Measurements from ENCODE around the gene NCAM1.

DNA sequence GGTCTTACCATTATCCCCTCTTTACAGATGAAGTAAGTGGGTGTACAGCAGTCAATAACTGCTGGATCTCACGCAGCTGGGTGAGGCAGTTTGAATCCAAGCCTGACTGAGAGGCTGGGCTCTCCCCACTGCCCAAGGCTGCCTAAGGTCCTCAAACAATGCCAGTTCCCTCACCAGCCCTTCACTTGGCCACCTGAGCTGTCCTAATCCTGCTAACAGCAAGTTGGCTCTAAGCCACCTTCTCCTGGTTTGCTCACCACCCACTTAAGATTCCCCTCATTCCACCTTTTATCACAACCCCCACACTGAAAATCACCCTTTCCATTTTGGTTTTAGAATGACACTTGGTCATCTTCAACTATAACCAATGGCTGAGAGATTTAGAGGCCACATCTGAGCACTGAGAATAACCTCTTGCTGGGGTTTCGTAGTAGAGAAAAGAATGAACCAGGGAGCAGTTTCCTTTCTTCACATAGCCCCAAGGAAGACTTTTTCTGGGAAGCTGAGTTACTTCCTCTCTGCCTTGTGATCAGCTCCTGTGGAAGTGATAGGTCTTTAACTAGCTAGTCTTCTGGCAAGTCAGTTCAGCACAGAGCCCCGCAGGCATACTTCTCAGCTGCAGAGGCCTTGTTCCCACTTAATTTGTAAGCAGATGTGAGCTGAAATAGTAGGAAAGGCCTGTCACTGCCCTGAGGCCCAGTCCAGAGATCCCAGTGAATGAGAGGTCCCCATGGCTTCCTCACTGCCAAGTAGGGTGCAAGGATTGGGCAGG lies 295.4 kb downstream of the NCAM1 start:
- no peak for TF ChIP-seq POLR2AphosphoS5 (IDR thresholded peaks at IDR 0.05)
- TF ChIP-seq, protein P1, sequence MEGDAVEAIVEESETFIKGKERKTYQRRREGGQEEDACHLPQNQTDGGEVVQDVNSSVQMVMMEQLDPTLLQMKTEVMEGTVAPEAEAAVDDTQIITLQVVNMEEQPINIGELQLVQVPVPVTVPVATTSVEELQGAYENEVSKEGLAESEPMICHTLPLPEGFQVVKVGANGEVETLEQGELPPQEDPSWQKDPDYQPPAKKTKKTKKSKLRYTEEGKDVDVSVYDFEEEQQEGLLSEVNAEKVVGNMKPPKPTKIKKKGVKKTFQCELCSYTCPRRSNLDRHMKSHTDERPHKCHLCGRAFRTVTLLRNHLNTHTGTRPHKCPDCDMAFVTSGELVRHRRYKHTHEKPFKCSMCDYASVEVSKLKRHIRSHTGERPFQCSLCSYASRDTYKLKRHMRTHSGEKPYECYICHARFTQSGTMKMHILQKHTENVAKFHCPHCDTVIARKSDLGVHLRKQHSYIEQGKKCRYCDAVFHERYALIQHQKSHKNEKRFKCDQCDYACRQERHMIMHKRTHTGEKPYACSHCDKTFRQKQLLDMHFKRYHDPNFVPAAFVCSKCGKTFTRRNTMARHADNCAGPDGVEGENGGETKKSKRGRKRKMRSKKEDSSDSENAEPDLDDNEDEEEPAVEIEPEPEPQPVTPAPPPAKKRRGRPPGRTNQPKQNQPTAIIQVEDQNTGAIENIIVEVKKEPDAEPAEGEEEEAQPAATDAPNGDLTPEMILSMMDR (IDR thresholded peaks at IDR 0.05), result no peak

All from transverse colon (tissue), 4 donors.